DND-41 (cell line): ENCODE results near the gene ASTN1.
A peak's percentile ranks its signal among the peaks of the same experiment; 100 is the strongest.

Experiments
- ATAC-seq: fragments of 200-7000 bp; cut with Tn5 transposase; 3 replicates; pipeline ENCODE4 v1.9.1; 2021; ENCODE audit warnings: low read depth; ENCODE audit not compliant: insufficient read depth
- DNase-seq: peaks from one replicate; pipeline ENCODE4 v3.0.0-alpha.2; 2020
- H2AFZ ChIP-seq: 2 replicates; pipeline ENCODE4 v1.6.0; 2012; ENCODE audit warnings: low read depth, low read length
- H3K27ac ChIP-seq: 2 replicates; pipeline ENCODE4 v1.5.1; 2012; ENCODE audit warnings: low read length, inconsistent platforms
- H3K27me3 ChIP-seq: fragments of 200-600 bp; sonication (generic); 2 replicates; pipeline ENCODE4 v1.6.0; 2012; ENCODE audit warnings: low read length, mild to moderate bottlenecking, inconsistent platforms; ENCODE audit not compliant: insufficient read depth, poor library complexity
- H3K36me3 ChIP-seq: 2 replicates; pipeline ENCODE4 v1.5.1; 2012; ENCODE audit warnings: low read length, inconsistent platforms; ENCODE audit not compliant: insufficient read depth
- H3K4me1 ChIP-seq: 2 replicates; pipeline ENCODE4 v1.5.1; 2012; ENCODE audit warnings: mild to moderate bottlenecking, low read length; ENCODE audit not compliant: insufficient read depth
- H3K4me2 ChIP-seq: 2 replicates; pipeline ENCODE4 v1.6.0; 2012; ENCODE audit warnings: mild to moderate bottlenecking, moderate library complexity, low read length, inconsistent platforms; ENCODE audit not compliant: insufficient read depth
- H3K4me3 ChIP-seq, 2 experiments: fragments of 200-600 bp in 1 of 2; shearing (Covaris generic) in 1 of 2; 2 replicates each; pipeline ENCODE4 v1.5.1; 2012 to 2016; ENCODE audit warnings: inconsistent platforms in 2 of 2, low read length in 2 of 2, mild to moderate bottlenecking in 2 of 2, low read depth in 1 of 2, moderate library complexity in 1 of 2
- H3K79me2 ChIP-seq: 2 replicates; pipeline ENCODE4 v1.6.0; 2012; ENCODE audit warnings: low read length, inconsistent platforms; ENCODE audit not compliant: insufficient read depth
- H3K9ac ChIP-seq: 2 replicates; pipeline ENCODE4 v1.6.0; 2012; ENCODE audit warnings: low read depth, mild to moderate bottlenecking, inconsistent platforms, low read length, moderate library complexity
- H3K9me3 ChIP-seq: 2 replicates; pipeline ENCODE4 v1.5.1; 2012; ENCODE audit warnings: low read length, moderate library complexity, mild to moderate bottlenecking, inconsistent platforms; ENCODE audit not compliant: insufficient read depth, severe bottlenecking
- H4K20me1 ChIP-seq: 2 replicates; pipeline ENCODE4 v1.6.0; 2012; ENCODE audit warnings: low read length; ENCODE audit not compliant: insufficient read depth
- CTCF ChIP-seq: IDR thresholded peaks from 2 replicates; pipeline ENCODE4 v1.5.1; 2012; ENCODE audit warnings: borderline replicate concordance, low read length, moderate library complexity, mild to moderate bottlenecking; ENCODE audit not compliant: poor library complexity, severe bottlenecking; ENCODE audit errors: extremely low read depth
- EZH2 ChIP-seq: IDR thresholded peaks from 3 replicates; pipeline ENCODE4 v1.6.1; 2012; ENCODE audit warnings: borderline replicate concordance, low read depth, mild to moderate bottlenecking, moderate library complexity, low read length, inconsistent platforms; ENCODE audit not compliant: severe bottlenecking

ASTN1 gene

DNA sequence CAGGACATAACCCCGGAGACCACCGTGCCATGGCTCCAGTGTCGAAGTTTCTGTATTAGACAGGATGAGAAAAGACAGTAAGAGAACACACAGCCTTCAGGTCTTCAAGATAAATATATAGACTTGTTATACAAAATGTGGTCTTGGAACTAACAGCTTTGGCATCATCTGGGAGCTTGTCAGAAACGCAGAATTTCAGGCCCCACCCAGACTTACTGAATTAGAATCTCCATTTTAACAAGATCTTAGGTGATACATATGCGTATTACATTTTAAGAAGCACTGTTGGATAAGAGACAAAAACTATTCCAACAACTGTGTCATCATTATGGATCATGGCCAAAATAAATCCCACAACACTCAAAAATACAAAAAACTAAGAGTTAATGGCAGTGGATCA is 239.3 kb downstream of the ASTN1 start:
- H3K9me3 ChIP-seq, result no peaks in the 10 kb centered on the region
- H2AFZ ChIP-seq, result no peak overlapping the region
- H3K9ac ChIP-seq, result no peak overlapping the region
- H3K36me3 ChIP-seq, result no peaks in the 10 kb centered on the region
- H3K4me3 ChIP-seq, result no peak overlapping the region
- no peaks in the 10 kb centered on the region for H3K4me1 ChIP-seq
- H4K20me1 ChIP-seq, result no peaks in the 10 kb centered on the region
- ATAC-seq (no peak), DNase-seq (no peak)
- H3K79me2 ChIP-seq, result no peaks in the 10 kb centered on the region
- H3K27ac ChIP-seq, result no peak overlapping the region
- TF ChIP-seq EZH2, result no peak
- H3K4me2 ChIP-seq, result no peak overlapping the region
- H3K27me3 ChIP-seq, result no peaks in the 10 kb centered on the region

GRCh38 chr1:176923283-176923682 is 241.2 kb downstream of the ASTN1 start:
- DNase-seq (no peak), ATAC-seq (no peak)
- H3K9ac ChIP-seq, result no peak overlapping the region
- TF ChIP-seq CTCF (no peak), EZH2 (no peak)
- no peak overlapping the region for H3K4me3 ChIP-seq
- no peak overlapping the region for H2AFZ ChIP-seq
- no peaks in the 10 kb centered on the region for H3K36me3 ChIP-seq
- H3K27ac ChIP-seq, result no peak overlapping the region
- H3K9me3 ChIP-seq, result no peaks in the 10 kb centered on the region
- no peak overlapping the region for H3K4me2 ChIP-seq
- H3K27me3 ChIP-seq, result no peaks in the 10 kb centered on the region
- no peaks in the 10 kb centered on the region for H3K79me2 ChIP-seq
- no peaks in the 10 kb centered on the region for H4K20me1 ChIP-seq
- H3K4me1 ChIP-seq, result no peaks in the 10 kb centered on the region

- Histone ChIP-seq H3K4me1 (no peaks in the 10 kb centered on the region), H4K20me1 (no peaks in the 10 kb centered on the region), H3K79me2 (no peaks in the 10 kb centered on the region), H3K9me3 (no peaks in the 10 kb centered on the region), H2AFZ (0 out of 2 replicates have a peak overlapping the region, but pooled peaks have one; percentile 25), H3K36me3 (no peaks in the 10 kb centered on the region), H3K27me3 (no peaks in the 10 kb centered on the region), H3K9ac (no peak overlapping the region), H3K27ac (no peak overlapping the region), H3K4me2 (no peak overlapping the region), H3K4me3 (no peak overlapping the region)
- DNase-seq (no peak), ATAC-seq (no peak)
- no peak for TF ChIP-seq CTCF
- TF ChIP-seq EZH2, result no peak
Measured at GRCh38 chr1:176919386-176920378, 244.8 kb downstream of the ASTN1 start.

GRCh38 chr1:176905648-176906047 is 258.9 kb downstream of the ASTN1 start:
- H4K20me1 ChIP-seq, result no peaks in the 10 kb centered on the region
- ATAC-seq (no peak), DNase-seq (no peak)
- no peak overlapping the region for H3K4me3 ChIP-seq
- H3K4me1 ChIP-seq, result no peaks in the 10 kb centered on the region
- no peak overlapping the region for H3K27ac ChIP-seq
- peaks cover 9% of the 10 kb centered on the region for H3K27me3 ChIP-seq
- H3K9ac ChIP-seq, result no peak overlapping the region
- no peak overlapping the region for H3K4me2 ChIP-seq
- TF ChIP-seq EZH2 (no peak), CTCF (no peak)
- no peaks in the 10 kb centered on the region for H3K36me3 ChIP-seq
- H3K9me3 ChIP-seq, result no peaks in the 10 kb centered on the region
- no peaks in the 10 kb centered on the region for H3K79me2 ChIP-seq
- H2AFZ ChIP-seq, result no peak overlapping the region
